MM.1S (cell line): ENCODE measurements around the gene PDPK1.

Experiments used
- DNase-seq: peaks from one replicate; pipeline ENCODE4 v3.0.0-alpha.2; 2015
- H2AFZ ChIP-seq: fragments of 300-600 bp; sonication (generic); 2 replicates; pipeline ENCODE4 v1.6.0; 2016; ENCODE audit warnings: antibody characterized with exemption, low read length
- H3F3A ChIP-seq: fragments of 300-600 bp; sonication (generic); 2 replicates; pipeline ENCODE4 v1.6.1; 2016; ENCODE audit warnings: mild to moderate bottlenecking, antibody characterized with exemption, low read length, moderate library complexity, mixed read lengths; ENCODE audit not compliant: insufficient read depth
- H3K27ac ChIP-seq: fragments of 300-600 bp; sonication (generic); 2 replicates; pipeline ENCODE4 v1.5.1; 2016; ENCODE audit warnings: mild to moderate bottlenecking, low read length
- H3K27me3 ChIP-seq: fragments of 300-600 bp; sonication (generic); replicated peaks from 2 replicates; pipeline ENCODE4 v1.6.0; 2016; ENCODE audit warnings: low read length; ENCODE audit not compliant: insufficient read depth
- H3K36me3 ChIP-seq: fragments of 300-600 bp; sonication (generic); replicated peaks from 2 replicates; pipeline ENCODE4 v1.6.1; 2016; ENCODE audit warnings: mild to moderate bottlenecking, low read length, mixed read lengths; ENCODE audit not compliant: insufficient read depth
- H3K4me1 ChIP-seq: fragments of 300-600 bp; sonication (generic); 2 replicates; pipeline ENCODE4 v1.6.1; 2016; ENCODE audit warnings: low read length, mixed read lengths
- H3K4me2 ChIP-seq: fragments of 300-600 bp; sonication (generic); 2 replicates; pipeline ENCODE4 v1.6.0; 2016; ENCODE audit warnings: low read depth, low read length
- H3K4me3 ChIP-seq: fragments of 300-600 bp; sonication (generic); 2 replicates; pipeline ENCODE4 v1.5.1; 2016; ENCODE audit warnings: low read length, mixed read lengths
- H3K79me2 ChIP-seq: fragments of 300-600 bp; sonication (generic); 2 replicates; pipeline ENCODE4 v1.6.1; 2016; ENCODE audit warnings: mixed run types, low read length, mixed read lengths
- H3K9ac ChIP-seq: fragments of 300-600 bp; sonication (generic); 2 replicates; pipeline ENCODE4 v1.6.1; 2016; ENCODE audit warnings: low read length, mixed read lengths
- H3K9me2 ChIP-seq: fragments of 300-600 bp; sonication (generic); replicated peaks from 2 replicates; pipeline ENCODE4 v1.6.1; 2016; ENCODE audit warnings: mild to moderate bottlenecking, low read length, mixed read lengths; ENCODE audit not compliant: insufficient read depth
- H3K9me3 ChIP-seq: fragments of 300-600 bp; sonication (generic); replicated peaks from 2 replicates; pipeline ENCODE4 v1.6.1; 2016; ENCODE audit warnings: mild to moderate bottlenecking, low read length, mixed read lengths; ENCODE audit not compliant: insufficient read depth
- H4K20me1 ChIP-seq: fragments of 300-600 bp; sonication (generic); 2 replicates; pipeline ENCODE4 v1.6.1; 2016; ENCODE audit warnings: mild to moderate bottlenecking, low read length, moderate library complexity, mixed read lengths; ENCODE audit not compliant: insufficient read depth
- EZH2 ChIP-seq: fragments of 300-600 bp; sonication (generic); optimal IDR thresholded peaks from 2 replicates; pipeline ENCODE3; 2017; ENCODE audit warnings: low read depth, mild to moderate bottlenecking, antibody characterized with exemption, low read length, mixed read lengths
- EZH2phosphoT487 ChIP-seq: fragments of 300-600 bp; sonication (generic); IDR thresholded peaks from 2 replicates; pipeline ENCODE4 v1.6.1; 2018; ENCODE audit warnings: antibody characterized with exemption, low read length
- TF ChIP-seq, protein P1 (sequence below): fragments of 300-600 bp; sonication (generic); IDR thresholded peaks from 2 replicates; pipeline ENCODE4 v1.5.1; 2016; ENCODE audit warnings: antibody characterized with exemption, low read length, mixed read lengths

Gene PDPK1

DNA sequence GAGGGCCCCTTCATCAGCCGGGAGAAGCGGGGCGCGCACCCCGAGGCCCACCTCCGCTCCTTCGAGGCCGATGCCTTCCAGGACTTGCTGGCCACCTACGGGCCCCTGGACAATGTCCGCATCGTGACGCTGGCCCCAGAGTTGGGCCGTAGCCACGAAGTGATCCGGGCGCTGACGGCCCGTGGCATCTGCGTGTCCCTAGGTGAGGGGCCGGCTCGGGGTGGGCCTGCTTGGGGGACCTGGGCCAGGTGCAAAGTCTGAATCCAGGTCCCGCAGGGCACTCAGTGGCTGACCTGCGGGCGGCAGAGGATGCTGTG lies 10.1 kb upstream of the PDPK1 start:
- Histone ChIP-seq H3F3A (peaks cover 15% of the 10 kb centered on the region), H3K4me1 (peaks cover 9% of the 10 kb centered on the region), H4K20me1 (no peaks in the 10 kb centered on the region), H3K9ac (no peak overlapping the region), H3K27me3 (no peaks in the 10 kb centered on the region), H3K36me3 (no peaks in the 10 kb centered on the region), H3K4me2 (no peak overlapping the region), H3K27ac (no peak overlapping the region), H3K4me3 (no peak overlapping the region), H3K79me2 (peaks cover 37% of the 10 kb centered on the region), H3K9me3 (no peaks in the 10 kb centered on the region), H3K9me2 (no peaks in the 10 kb centered on the region), H2AFZ (no peak overlapping the region)
- no peak for TF ChIP-seq EZH2phosphoT487
- TF ChIP-seq EZH2 = no peak
- TF ChIP-seq, protein P1, sequence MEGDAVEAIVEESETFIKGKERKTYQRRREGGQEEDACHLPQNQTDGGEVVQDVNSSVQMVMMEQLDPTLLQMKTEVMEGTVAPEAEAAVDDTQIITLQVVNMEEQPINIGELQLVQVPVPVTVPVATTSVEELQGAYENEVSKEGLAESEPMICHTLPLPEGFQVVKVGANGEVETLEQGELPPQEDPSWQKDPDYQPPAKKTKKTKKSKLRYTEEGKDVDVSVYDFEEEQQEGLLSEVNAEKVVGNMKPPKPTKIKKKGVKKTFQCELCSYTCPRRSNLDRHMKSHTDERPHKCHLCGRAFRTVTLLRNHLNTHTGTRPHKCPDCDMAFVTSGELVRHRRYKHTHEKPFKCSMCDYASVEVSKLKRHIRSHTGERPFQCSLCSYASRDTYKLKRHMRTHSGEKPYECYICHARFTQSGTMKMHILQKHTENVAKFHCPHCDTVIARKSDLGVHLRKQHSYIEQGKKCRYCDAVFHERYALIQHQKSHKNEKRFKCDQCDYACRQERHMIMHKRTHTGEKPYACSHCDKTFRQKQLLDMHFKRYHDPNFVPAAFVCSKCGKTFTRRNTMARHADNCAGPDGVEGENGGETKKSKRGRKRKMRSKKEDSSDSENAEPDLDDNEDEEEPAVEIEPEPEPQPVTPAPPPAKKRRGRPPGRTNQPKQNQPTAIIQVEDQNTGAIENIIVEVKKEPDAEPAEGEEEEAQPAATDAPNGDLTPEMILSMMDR = no peak
- no peak for DNase-seq

DNA sequence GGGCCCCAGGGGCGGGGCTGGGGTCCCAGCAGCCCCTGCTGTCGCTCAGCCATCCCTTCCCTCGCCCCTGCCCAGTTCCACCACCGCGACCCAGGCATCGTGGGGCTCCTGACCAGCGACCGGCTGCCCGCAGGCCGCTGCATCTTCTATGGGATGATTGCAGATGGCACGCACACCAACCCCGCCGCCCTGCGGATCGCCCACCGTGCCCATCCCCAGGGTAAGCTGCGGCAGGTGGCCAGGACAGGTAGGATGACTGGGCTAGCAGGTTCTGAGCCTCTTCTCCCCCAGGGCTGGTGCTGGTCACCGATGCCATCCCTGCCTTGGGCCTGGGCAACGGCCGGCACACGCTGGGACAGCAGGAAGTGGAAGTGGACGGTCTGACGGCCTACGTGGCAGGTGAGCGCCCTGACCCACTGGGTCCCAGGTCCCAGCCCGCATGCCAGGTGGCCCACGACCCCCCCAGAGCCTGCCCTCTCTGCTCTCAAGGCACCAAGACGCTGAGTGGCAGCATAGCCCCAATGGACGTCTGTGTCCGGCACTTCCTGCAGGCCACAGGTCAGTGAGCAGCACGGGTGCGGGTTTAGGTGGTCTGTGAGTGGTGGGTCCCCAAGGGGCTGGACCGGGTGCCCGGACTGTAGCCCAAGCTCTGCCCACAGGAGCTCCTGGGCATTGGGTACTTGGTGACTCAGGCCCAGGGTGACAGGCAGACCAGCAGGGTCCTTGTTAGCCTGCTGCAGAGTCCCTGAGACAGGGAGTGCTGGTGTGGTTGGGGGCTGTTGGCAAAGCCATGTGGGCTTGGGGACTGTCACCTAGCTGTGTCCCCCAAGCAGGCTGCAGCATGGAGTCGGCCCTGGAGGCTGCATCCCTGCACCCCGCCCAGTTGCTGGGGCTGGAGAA lies 9.4 kb upstream of the PDPK1 start:
- no peaks in the 10 kb centered on the region for H3K9me3 ChIP-seq
- TF ChIP-seq EZH2 (no peak), EZH2phosphoT487 (no peak)
- TF ChIP-seq, protein P1 = no peak
- H3F3A ChIP-seq = peaks cover 20% of the 10 kb centered on the region
- no peak for DNase-seq
- H3K4me2 ChIP-seq = no peak overlapping the region
- H2AFZ ChIP-seq = no peak overlapping the region
- H3K36me3 ChIP-seq = no peaks in the 10 kb centered on the region
- H4K20me1 ChIP-seq = no peaks in the 10 kb centered on the region
- H3K4me3 ChIP-seq = no peak overlapping the region
- H3K9ac ChIP-seq = no peak overlapping the region
- peaks cover 30% of the 10 kb centered on the region for H3K79me2 ChIP-seq
- H3K27ac ChIP-seq = no peak overlapping the region
- no peaks in the 10 kb centered on the region for H3K27me3 ChIP-seq
- H3K4me1 ChIP-seq = peaks cover 9% of the 10 kb centered on the region
- H3K9me2 ChIP-seq = no peaks in the 10 kb centered on the region

DNA sequence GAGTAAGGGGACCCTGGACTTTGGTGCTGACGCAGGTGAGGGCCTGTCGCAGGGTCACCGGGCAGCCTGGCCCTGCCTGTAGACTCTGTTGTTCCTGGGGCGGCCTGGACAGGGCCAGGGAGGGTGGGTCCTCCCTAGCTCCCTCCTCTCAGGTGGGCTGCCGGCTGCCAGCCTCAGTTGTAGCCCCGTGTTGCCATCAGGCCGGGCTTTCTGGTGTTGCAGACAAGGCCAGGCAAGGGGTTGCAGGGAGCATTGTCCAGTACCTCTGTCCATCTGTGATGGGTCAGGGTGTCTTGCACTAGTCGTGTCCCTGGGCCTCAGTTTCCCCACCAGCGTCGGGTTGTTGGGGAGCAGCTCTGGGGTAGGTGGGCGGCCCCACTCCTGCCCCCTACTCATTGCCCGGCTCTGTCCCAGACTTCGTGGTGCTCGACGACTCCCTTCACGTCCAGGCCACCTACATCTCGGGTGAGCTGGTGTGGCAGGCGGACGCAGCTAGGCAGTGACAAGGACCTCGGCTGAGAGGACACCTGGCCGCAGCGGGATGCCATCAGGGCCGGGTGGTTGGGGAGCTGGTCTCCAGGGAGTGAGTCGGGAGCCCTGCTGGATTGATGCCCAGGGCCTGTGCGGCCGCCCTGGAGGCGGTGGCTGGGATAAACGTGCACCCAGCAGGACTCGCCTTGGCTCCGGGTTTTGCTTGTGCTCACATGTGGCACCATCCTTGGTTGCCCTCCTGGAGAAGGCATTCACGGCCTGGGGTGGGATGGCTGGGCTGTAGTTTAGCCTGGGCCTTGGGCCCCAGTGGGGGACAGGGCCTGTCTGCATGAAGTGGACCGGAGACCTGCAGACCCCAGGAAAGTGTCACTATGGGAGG lies 8.5 kb upstream of the PDPK1 start:
- no peak overlapping the region for H3K9ac ChIP-seq
- H3K9me3 ChIP-seq = no peaks in the 10 kb centered on the region
- H3K27ac ChIP-seq = no peak overlapping the region
- DNase-seq = no peak
- H3K9me2 ChIP-seq = no peaks in the 10 kb centered on the region
- H3K4me1 ChIP-seq = peaks cover 9% of the 10 kb centered on the region
- TF ChIP-seq, protein P1 = no peak
- TF ChIP-seq EZH2 (no peak), EZH2phosphoT487 (no peak)
- peaks cover 20% of the 10 kb centered on the region for H3F3A ChIP-seq
- no peak overlapping the region for H3K4me3 ChIP-seq
- H3K27me3 ChIP-seq = no peaks in the 10 kb centered on the region
- no peaks in the 10 kb centered on the region for H3K36me3 ChIP-seq
- peaks cover 21% of the 10 kb centered on the region for H3K79me2 ChIP-seq
- no peak overlapping the region for H3K4me2 ChIP-seq
- H4K20me1 ChIP-seq = no peaks in the 10 kb centered on the region
- no peak overlapping the region for H2AFZ ChIP-seq
